ENCODE measurements around the gene HTD2. TPM values are rescaled to one million over a fixed set of nuclear protein-coding genes. Genes with fewer than 3 reads are reported as not detected.
A peak's percentile ranks its signal among the peaks of the same experiment; 100 is the strongest.
"Not testable (repeated sequence)": the region's sequence is repeated elsewhere in the genome, so short reads cannot be mapped to it uniquely, and the experiment has no call there.

Gene HTD2
- total RNA-seq, 1 donor from 2014 or later, result 7.3 TPM

DNA sequence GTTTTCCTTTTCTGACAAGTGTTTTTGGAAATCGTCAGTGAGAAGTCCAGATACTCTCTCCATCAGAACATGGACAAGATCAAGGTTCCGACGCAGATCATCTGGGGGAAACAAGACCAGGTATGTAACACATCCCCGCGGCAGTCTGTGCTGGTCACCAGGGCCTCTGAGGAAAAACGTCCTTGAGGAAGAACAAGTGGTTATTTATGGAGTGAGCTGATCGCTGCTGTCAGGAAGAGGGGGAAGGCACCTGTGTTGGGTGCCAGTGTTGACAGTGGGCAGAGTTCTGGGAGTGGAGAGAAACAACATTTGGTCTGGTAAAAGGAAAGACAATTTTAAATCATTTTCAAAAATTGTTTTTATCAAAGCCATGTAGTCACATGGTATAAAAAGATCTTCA, 21.0 kb upstream of the HTD2 start:
- TF ChIP-seq, protein P1, sequence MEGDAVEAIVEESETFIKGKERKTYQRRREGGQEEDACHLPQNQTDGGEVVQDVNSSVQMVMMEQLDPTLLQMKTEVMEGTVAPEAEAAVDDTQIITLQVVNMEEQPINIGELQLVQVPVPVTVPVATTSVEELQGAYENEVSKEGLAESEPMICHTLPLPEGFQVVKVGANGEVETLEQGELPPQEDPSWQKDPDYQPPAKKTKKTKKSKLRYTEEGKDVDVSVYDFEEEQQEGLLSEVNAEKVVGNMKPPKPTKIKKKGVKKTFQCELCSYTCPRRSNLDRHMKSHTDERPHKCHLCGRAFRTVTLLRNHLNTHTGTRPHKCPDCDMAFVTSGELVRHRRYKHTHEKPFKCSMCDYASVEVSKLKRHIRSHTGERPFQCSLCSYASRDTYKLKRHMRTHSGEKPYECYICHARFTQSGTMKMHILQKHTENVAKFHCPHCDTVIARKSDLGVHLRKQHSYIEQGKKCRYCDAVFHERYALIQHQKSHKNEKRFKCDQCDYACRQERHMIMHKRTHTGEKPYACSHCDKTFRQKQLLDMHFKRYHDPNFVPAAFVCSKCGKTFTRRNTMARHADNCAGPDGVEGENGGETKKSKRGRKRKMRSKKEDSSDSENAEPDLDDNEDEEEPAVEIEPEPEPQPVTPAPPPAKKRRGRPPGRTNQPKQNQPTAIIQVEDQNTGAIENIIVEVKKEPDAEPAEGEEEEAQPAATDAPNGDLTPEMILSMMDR (conservative IDR thresholded peaks at IDR 0.05; ENCODE audit: low read depth, low read length), result no peak
- no peak overlapping the region for H3K4me3 ChIP-seq (ENCODE audit: low read depth, low read length)
- DNase-seq (ENCODE audit: low read depth), result no peak

DNA sequence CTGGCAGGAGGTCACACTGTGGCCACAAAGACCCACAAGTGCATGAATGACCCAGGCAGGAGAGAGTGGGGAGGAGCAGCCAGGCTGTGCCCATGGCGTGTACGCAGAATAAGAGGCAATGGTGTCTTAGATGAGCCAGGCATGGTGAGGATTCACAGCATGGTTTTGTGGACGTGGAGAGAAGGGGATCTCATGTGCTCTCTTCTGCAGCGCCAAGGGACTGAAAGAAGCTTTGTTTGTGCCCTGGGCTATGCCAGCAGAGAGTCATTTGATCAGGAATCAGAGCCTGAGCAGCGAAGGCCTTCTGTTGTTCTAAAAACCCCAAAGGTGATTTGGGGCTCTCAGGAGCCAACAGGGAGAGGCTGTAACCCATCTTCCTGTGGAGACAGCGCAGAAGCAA, 19.0 kb upstream of the HTD2 start:
- no peak for DNase-seq (ENCODE audit: low read depth)
- H3K4me3 ChIP-seq (ENCODE audit: low read depth, low read length), result no peak overlapping the region
- TF ChIP-seq, protein P1 (conservative IDR thresholded peaks at IDR 0.05; ENCODE audit: low read depth, low read length), result no peak

- DNase-seq (ENCODE audit: low read depth), result no peak
- TF ChIP-seq, protein P1 (conservative IDR thresholded peaks at IDR 0.05; ENCODE audit: low read depth, low read length), result peak; percentile 16
- H3K4me3 ChIP-seq (ENCODE audit: low read depth, low read length), result no peak overlapping the region
Measured at GRCh38 chr3:58288011-58288728, 18.1 kb upstream of the HTD2 start.

GRCh38 chr3:58288964-58289613, 17.2 kb upstream of the HTD2 start:
- not testable (repeated sequence) for H3K4me3 ChIP-seq (ENCODE audit: low read depth, low read length); DNase-seq (ENCODE audit: low read depth)

DNA sequence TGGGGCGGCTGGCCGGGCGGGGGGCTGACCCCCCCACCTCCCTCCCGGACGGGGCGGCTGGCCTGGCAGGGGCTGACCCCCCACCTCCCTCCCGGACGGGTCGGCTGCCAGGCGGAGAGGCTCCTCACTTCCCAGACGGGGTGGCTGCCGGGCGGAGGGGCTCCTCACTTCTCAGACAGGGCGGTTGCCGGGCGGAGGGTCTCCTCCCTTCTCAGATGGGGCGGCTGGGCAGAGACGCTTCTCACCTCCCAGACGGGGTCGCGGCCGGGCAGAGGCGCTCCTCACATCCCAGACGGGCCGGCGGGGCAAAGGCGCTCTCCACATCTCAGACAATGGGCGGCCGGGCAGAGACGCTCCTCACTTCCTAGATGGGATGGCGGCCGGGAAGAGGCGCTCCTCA, 15.9 kb upstream of the HTD2 start:
- H3K4me3 ChIP-seq (ENCODE audit: low read depth, low read length); DNase-seq (ENCODE audit: low read depth): not testable (repeated sequence)

DNA sequence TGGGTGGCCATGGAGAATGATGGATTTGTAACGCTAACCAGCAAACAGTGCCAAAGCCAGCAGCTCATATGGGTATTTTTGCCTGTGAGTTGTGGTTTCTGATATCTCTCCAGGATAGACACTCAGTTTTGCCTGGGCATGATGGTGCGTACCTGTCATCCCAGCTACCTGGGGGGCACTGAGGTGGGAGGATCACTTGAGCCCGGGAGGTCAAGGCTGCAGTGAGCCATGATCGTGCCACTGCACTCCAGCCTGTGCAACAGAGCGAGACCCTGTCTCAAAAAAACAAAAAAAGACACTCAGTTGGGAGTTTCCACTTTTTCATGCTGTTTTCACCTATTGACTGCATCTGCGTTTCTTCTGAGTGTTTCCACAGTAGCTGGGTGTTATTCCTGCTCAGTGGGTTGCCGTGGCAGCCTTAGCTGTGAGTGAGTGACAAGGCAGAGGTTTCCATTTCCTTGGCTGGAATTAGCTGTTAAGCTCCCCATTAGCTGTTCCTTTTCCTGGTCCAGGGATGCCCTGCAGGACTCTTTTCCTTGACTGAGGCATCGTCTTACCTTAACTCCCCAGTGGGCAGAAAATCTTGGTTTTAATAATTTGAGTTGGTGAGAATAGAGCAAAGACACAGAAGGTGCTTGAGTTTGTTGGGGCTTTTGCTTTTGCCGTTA, 14.5 kb upstream of the HTD2 start:
- TF ChIP-seq, protein P1 (conservative IDR thresholded peaks at IDR 0.05; ENCODE audit: low read depth, low read length), result no peak
- no peak for DNase-seq (ENCODE audit: low read depth)
- no peak overlapping the region for H3K4me3 ChIP-seq (ENCODE audit: low read depth, low read length)

DNA sequence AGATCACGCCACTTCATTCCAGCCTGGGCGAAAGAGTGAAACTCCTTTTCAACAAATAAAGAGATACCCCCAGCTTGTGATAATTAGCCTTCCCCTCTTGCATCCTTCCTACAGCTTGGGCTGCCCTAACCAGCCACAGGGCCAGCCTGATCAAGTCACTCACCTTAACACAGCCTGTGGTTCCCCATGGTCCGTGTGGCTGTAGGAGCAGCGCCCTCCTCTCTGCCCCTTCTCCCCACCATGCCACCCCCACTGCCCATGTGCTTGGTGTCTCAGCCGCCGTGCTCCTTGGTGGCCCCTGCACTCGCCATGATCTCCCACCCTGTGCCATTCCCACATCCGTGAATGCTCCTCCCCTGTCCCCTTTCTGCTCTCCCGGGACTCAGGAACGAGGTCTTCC, 13.5 kb upstream of the HTD2 start:
- DNase-seq (ENCODE audit: low read depth), result no peak
- no peak overlapping the region for H3K4me3 ChIP-seq (ENCODE audit: low read depth, low read length)
- TF ChIP-seq, protein P1 (conservative IDR thresholded peaks at IDR 0.05; ENCODE audit: low read depth, low read length), result no peak

GRCh38 chr3:58293516-58293915, 12.8 kb upstream of the HTD2 start:
- TF ChIP-seq, protein P1 (conservative IDR thresholded peaks at IDR 0.05; ENCODE audit: low read depth, low read length), result no peak
- H3K4me3 ChIP-seq (ENCODE audit: low read depth, low read length), result no peak overlapping the region
- no peak for DNase-seq (ENCODE audit: low read depth)
